AG09309 (cell line): ENCODE results near the gene MAP4K5.

ENCODE experiments used
- DNase-seq: peaks from one replicate; pipeline ENCODE4 v3.0.0-alpha.2; 2010; ENCODE audit warnings: low read depth
- H3K4me3 ChIP-seq: 2 replicates; pipeline ENCODE4 v1.5.1; 2011; ENCODE audit warnings: mild to moderate bottlenecking, low read depth, low read length, moderate library complexity; ENCODE audit not compliant: control insufficient read depth
- CTCF ChIP-seq: IDR thresholded peaks from 2 replicates; pipeline ENCODE4 v1.5.1; 2011; ENCODE audit warnings: mild to moderate bottlenecking, low read depth, low read length, inconsistent platforms; ENCODE audit not compliant: insufficient read depth, control insufficient read depth; ENCODE audit errors: missing control alignments

MAP4K5 gene

GRCh38 chr14:50389668-50390441, 142.5 kb downstream of the MAP4K5 start:
- H3K4me3 ChIP-seq, result no peak overlapping the region
- TF ChIP-seq CTCF, result no peak
- no peak for DNase-seq

GRCh38 chr14:50388256-50388931, 144.0 kb downstream of the MAP4K5 start:
- H3K4me3 ChIP-seq, result no peak overlapping the region

GRCh38 chr14:50387548-50387947, 144.8 kb downstream of the MAP4K5 start:
- DNase-seq, result no peak
- TF ChIP-seq CTCF, result no peak
- no peak overlapping the region for H3K4me3 ChIP-seq

More at GRCh38 chr14:50388256-50388931, 144.0 kb downstream of the MAP4K5 start:
- no peak for DNase-seq
- no peak for TF ChIP-seq CTCF

DNA sequence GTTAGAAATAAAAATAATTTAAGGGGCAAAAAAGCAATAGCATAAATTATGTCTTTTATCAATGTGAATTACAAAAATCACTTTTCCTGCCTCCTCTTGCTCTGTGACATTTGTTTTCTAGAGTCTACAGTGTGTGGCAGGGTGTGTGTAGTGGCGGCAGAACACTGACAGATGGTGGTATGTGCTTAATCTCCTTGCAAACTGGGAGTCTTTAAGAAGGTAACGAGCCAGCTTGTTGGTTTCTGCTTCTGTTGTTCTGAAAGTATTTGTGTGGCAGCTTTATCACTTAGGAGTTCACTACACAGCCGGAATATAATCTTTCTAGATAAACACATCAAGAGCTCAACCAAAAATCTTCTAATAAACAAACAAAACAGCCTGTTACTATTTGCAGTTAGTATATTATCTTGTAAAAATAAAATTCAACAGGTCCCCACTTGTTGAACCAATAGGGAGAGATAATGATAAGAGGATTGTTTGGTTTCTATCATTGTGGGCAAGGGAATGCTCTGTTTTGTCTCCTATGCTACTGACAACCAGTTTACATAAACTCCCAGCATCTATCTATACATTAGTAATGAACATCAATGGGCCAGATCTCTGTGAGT, 148.6 kb downstream of the MAP4K5 start:
- no peak for TF ChIP-seq CTCF
- no peak overlapping the region for H3K4me3 ChIP-seq
- no peak for DNase-seq

DNA sequence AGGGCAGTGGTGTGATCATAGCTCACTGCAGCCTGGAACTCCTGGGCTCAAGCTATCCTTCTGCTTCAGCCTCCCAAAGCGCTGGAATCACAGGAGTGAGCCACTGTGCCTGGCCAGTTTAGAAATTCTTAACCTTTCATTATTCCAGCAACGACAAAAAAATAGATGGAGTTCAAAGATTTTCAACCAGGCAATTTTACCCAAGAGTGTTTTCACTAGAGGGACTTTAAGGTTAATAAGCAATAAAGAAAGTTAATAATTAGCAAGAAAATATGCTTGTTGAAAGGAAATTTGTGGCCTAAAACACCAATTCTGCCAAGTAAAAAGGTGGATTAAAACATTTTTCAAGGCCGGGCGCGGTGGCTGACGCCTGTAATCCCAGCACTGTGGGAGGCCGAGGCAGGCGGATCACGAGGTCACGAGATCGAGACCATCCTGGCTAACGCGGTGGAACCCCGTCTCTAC, 150.5 kb downstream of the MAP4K5 start:
- no peak for DNase-seq
- no peak for TF ChIP-seq CTCF
- no peak overlapping the region for H3K4me3 ChIP-seq

GRCh38 chr14:50381008-50381407, 151.4 kb downstream of the MAP4K5 start:
- TF ChIP-seq CTCF, result no peak
- no peak for DNase-seq

More at GRCh38 chr14:50381008-50381407, 151.4 kb downstream of the MAP4K5 start:
- no peak overlapping the region for H3K4me3 ChIP-seq
